HG03139 (cell line): ENCODE results near the gene CCDC186.

ENCODE experiments used
- ATAC-seq: cut with Tn5 transposase; IDR thresholded peaks from one replicate; pipeline ENCODE4 v1.9.1; 2021; ENCODE audit not compliant: unreplicated experiment

CCDC186 gene

DNA sequence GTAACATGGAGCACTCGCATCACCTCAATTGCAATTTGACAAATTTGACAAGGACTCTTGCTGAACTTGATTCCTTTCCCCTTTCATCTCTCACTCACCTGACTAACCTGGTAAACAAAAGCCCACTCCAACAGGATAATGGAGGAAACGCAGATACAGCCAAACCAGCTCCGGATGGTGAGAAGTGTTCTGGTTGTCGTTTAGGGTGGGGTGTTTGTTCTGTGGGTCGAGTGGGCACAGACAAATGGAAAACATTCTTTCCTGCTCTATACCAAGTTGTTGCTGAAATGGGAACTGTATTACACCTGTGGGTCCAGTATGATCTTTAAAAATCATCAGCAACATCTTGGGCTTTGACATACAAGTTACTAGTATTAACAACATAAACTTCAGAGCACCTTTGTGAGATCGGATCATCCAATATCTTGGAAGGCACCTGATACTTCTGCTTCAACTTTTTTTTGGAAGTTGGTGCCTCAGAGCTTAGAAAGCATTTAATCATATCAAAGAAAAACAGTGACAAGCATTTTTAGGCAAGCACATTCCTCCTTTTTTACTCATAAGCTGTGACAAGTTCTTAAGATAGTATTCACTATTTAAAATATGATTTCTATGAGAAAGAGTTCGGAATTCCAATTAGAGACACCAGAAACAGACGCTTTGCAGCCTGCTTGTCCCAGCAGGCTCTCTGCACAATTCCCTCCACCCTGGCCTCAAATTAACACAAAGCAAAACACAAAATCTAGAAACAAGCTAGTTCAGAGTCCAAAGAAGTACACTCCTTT, 58.1 kb downstream of the CCDC186 start:
- ATAC-seq: no peak

DNA sequence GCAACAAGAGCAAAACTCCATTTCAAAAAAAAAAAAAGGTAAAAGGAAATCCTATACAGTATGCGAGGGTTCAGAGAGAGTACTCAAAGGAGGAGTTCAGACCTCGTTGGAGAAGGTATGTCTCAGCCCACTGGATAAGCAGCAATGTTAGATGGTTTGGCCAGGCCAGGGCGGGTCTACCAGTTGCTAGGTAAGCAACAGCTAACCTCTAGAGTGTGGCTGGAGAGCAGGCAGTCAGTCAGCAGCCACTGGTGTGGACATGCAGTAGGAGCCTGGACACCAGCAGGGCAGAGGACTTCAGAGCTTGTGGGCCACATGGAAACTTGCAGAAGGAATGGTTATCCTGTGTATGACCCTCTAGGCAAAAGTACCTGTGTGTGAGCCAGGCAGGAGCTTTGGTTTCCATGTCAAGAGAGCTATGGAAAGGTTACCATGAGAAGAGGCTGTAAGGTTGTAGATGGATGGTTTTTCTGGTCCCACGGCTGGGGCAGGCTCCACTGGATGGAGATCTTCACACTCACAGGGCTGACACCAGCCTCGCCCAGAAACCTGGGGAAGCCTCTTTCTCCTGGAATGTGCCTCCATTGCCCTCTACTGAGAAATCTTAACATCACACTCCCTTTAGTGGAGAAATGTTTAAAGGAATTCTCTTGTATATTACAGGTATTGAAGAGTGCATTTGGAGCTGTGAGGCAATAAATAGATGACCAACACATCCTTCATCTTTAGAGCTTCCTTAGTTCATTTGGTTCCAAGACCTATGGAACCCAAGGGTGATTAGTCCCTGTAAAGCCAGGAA, 63.6 kb downstream of the CCDC186 start:
- no peak for ATAC-seq

DNA sequence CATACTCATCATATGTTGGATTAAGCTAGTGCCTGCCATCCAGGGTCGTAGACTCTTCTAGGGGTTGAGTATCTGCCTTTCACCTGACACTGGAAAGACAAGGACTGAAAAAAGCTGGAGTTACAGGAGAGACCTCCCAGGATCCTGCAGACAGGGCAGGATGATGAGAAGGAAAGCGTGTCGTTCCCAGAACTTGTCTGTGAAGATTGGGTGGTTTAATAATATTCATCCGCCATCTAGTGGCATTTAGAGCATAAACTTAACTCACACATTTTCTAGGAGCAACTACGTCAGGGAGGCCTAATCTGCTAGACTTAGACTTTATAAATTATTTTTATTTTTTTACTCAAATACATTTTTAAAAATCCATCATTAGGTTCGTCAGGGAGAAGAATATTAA, 70.7 kb downstream of the CCDC186 start:
- no peak for ATAC-seq

DNA sequence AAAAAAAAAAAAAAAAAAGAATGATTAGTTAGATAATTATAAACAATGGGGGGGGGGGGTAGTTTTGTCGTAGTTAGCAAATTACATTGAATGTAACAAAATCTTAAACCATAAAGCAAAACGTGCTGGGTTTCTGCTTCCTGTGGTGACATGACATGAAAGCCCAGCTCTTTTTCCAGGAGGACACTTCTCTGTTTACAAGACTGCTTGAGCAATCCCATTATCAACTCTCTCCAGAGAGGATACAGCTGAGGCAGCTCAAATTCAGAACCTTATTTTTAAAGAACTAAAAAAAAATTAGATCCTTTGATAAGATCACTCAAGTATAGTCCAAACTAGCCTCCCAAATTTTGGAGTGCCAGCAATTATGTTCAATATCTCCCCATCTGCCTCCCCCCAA, 71.7 kb downstream of the CCDC186 start:
- ATAC-seq: no peak

DNA sequence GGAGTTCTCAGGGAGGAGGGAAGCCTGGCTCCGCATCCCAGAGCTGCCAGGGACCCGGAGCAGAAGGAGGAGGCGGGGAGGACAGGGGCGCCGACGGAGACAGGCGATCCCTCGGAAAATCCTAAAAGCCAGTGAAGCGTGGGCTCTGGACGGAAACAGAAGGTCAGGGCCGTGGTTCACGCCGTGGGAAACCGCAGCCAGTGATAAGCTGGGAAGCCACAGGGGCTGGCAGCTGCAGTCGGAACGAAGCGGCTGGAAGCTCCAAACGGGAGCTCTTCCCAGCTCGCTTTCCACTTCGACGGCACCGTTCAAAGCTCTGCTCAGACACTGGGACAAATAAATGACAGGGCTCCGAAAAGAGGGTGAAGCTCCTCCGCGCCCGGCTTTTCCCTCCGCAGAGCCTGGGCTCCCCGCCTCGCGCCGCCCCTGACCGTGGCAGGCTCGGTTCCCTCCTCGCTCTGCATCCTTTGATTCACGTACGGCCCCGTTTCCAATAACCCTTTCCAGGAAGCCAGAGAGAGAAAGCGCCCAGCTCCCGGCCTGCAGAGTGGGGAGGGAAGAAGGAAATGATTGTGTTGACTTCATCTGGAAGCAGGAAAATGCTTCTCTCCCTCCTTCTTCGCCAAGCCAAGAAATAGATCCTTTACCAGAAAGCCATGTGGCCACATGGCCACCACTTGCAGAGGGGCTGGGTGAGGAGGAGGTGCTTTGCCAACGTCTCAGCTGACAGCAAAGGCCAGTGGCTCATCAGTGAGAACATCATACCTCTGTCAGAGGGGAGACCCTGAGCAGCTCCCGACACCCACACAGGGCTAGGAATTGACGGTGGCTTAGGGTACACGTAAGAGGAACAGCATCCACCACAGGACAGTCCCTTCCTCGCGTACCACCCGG, 72.9 kb downstream of the CCDC186 start:
- ATAC-seq: no peak

DNA sequence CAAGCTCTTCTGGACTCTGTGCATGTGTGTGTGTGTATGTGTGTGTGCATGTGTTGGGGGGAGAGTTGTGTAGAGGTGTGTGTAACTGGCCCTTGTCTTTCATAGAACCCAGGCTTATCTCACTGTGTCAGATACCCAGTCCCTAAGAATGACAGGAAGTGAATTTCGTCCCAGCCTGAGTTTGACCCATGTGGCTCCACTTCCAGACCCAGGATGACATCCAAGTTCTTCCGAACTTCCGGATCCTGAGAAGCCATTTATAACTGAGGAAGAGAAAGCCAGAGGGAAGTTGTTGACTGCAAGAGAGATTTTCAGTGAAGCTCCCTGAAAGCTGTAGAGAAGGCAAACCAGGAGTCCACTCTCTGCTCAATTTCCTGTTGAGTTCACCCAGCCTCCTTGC, 77.1 kb downstream of the CCDC186 start:
- ATAC-seq: no peak

DNA sequence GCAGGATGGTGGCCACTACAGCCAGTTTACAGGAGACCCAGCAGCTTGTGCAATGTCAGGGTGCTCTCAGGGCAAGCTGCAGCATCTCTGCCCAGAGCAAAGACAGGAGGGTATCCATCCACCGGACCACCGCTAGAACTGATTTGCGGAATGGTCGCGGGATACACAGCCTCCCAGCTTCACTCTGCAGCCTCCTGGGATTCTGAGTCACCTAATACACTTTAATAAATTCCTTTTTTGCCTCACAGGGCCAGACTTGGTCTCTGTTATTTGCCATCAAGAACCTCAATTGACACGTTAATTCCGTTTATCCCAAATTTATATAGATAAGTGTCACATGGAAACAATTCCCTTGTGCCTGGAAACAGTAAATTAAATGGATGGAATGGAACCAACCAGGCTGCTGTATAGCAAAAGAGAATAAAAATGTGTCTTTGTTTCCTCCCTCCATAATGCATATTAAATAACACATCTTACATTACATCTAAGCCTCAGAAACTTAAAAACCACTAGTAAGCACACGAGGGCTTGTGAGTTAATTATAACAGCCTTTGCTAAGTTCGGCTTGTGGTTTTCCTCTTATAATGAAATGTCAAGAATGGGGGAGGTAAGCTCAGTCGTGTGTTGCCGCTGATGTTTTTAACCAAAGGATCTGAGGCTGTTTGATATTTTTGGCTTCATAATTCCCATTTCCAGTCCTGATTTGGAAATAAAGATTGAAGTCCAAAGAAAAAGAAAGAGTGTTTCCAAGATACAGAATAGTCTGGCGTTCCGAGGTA, 78.3 kb downstream of the CCDC186 start:
- peak; percentile 63 for ATAC-seq

DNA sequence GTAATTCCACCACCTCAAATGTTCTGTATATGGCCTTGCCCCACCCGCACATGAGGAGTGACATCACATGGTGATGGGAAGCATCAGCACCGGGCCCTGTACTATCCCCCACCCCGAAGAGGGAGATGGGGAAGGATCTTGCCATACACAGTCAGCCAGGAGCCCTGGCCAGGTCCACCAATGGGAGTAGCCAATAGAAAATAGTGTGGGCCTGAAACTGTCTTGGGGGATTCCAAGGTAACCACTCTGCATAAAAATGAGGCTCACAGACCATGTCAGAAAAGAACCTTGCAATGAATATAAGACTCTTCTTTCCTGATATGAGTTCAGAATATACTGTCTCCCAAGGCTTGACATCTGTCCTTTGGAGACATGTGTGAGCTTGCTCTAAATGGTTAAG, 79.2 kb downstream of the CCDC186 start:
- no peak for ATAC-seq

DNA sequence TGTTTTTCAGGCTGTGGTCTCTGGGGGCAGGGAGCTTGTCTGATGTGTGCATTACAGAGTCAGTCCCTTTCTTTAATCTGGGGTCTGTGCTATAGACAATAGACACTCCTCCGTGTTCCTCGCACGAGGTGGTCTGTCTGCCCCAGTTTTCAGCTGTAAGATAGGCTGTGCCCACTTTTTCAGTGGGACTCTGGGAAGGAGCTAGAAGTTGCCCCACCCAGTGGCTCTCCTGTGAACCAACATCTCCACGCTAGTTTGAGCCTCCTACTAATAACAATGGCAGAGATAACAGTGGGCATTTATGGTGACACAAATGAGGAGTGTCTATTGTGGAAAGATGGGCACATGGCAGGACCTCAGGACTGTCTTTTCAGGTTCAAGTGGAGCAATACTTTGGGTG, 86.3 kb downstream of the CCDC186 start:
- no peak for ATAC-seq

DNA sequence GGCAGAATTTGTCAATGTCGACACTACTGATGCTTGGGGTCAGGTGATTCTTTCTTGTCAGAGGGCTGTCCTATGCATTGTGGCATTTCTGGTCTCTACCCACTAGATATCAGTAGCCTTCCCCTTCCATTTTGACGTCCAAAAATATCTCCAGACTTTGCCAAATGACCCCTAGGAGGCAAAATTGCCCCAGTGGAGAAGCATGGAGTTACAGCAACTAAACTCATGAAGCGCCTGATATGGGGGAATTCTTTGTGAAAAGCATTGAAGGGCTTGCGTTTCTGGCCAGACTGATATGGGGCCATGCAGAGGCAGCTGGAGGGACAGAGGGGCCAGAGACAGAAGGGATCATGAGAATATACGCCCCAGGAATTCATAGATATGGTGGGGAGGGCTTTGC, 86.7 kb downstream of the CCDC186 start:
- ATAC-seq: no peak

DNA sequence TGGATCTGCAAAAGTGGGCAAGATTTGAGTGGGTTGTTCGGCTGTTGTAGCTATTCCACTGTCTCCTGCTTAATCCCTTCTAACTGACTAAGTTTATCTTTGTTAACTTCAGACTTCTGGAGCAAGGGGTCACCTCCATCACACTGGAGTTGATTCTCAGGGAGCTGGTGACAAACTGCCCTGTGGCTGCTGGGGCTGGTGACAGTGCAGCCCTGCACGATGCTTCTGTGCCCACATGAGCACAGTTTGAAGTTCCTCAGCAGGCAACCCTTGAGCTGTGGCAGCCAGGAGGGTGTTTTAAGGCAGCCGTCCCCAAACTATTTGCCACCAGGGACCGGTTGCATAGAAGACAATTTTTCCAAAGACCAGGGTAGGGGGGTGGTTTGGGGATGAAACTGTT, 89.8 kb downstream of the CCDC186 start:
- ATAC-seq: no peak

DNA sequence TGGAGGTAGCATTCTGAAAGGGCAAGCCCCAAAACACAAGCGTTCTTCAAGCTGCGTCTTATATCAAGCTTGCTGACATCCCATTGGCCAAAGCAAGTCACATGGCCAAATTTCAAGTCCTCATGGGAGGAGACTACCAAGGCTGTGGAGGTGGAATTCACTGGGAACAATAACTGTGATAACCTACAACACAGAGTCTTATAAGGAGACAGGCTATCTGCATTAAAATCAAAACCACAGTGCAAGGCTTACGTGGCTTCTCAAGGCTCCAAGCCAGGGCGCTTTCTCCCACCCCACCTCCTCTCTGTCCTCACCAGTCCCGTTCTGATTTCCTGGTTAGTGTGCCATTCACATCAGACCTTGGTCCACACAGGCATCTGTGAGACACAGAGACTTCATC, 91.0 kb downstream of the CCDC186 start:
- no peak for ATAC-seq

DNA sequence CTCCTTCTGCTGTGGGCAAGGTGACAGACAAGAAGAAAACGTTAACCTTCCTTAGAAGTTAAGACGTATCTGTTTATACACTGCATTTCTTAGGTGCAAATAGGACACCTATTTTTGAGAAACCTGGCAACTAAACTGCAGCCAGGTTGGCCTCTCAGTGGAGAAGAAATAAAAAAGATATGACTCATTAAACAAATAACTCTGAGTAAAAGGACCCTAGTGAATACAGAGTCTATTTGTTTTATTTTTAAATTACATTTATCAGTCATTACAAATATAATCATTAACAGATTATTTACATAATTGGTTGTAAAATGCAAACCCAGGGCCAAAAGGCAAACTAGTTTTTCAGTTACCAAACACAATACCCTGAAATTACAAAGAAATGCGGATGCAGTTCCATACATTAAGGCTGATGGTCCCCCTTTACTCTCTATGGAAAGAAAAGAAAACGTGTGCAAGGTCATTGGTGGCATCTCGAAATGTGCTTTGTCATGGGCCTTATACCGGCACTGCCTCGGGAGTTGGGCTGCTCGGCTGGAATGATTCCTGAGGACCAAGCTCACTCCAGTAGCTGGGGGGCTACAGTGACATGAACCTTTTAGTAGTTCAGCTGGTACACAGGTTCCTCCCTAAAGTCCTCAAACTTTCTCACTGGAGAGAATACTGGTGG, 92.0 kb downstream of the CCDC186 start:
- ATAC-seq: no peak

DNA sequence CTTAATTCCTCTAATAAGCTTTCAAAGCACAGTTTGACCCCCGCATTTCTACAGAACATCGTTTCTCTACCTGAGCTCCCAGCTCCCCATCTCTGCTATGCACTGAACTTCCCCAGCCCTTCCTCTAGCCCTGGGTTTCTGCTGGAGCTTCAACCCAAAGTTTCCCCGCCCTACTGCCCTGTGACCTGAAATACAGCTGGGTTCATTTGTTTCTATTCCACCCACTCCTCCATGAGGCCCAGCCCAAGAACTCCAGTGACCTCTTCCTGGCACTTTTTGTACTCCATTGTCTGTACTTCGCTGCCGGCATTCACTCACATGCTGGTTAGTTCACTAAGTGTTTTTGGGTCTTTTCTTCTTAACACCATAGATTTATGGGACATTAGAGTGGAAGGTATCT, 94.6 kb downstream of the CCDC186 start:
- ATAC-seq: no peak

DNA sequence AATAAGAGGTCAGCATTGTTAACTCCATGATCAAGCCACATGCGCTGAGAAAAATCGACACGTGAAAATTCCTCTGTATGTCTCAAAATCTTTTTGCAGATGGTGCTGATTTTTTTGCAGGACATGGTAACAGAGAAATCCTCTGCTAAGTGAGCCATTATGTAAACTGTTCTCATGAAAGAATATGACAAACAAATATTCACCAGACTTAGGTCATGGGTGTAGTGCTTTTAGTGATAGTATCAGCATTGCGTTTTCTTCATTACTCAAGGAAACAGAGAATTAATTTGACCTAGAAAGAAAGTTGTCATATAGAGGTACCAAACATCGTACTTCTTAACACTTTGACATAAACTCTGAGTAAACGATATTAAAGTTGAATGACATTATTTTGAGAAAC, 95.7 kb downstream of the CCDC186 start:
- ATAC-seq: no peak

DNA sequence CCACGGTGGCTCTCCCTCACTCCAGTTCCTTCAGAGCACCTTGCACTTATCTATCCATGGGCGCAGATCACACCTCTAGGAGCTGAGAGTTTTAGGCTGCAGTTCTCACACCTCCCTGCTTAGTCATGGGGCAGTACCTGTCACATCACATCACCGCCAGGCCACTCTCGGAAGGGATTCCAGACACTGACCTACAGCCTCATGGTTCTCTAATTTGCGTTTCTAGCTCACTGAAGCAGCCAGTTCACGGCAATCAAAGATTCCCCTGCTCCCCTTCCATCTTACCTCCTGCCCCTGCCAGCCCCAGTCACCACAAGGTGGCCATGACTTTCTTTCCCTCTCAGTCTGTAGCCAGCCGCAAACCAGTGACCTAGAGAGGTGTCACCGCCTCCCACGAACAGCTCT, 96.2 kb downstream of the CCDC186 start:
- no peak for ATAC-seq

DNA sequence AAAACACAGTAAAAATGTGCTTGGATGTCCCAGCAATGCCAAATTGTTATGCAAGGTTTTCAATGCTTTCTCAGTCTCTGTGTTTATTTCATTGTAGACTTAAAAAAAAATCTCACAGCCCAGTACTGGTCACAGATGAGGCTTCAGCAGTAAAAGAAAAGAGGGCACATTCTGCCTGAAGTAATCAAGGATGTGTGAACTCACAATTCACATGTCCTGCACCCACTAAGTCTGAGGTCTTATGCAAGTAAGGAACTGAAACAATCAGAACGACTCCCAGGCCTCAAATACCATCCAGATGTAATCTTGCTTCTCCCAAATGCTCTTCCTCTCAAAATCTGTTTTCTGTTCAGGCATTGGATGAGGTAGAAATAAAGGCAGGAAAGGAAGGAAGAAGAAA, 96.7 kb downstream of the CCDC186 start:
- no peak for ATAC-seq

DNA sequence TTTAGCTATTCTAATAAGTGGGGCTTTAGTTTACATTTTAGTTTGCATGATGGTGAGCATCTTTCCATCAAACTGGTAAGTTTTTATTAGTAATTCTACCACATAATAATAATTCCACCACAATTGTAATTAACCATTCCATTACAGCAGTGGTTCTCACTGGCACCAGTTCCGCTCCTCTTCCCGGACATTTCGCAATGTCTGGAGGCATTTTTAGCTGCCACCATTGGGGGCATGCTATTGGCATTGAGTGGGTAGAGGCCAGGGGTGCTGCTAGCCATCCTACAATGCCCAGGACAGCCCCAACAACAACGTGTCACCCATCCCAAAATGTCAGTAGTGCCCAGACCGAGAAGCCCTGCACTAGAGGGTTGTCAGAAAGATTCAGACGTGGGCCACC, 98.9 kb downstream of the CCDC186 start:
- no peak for ATAC-seq

DNA sequence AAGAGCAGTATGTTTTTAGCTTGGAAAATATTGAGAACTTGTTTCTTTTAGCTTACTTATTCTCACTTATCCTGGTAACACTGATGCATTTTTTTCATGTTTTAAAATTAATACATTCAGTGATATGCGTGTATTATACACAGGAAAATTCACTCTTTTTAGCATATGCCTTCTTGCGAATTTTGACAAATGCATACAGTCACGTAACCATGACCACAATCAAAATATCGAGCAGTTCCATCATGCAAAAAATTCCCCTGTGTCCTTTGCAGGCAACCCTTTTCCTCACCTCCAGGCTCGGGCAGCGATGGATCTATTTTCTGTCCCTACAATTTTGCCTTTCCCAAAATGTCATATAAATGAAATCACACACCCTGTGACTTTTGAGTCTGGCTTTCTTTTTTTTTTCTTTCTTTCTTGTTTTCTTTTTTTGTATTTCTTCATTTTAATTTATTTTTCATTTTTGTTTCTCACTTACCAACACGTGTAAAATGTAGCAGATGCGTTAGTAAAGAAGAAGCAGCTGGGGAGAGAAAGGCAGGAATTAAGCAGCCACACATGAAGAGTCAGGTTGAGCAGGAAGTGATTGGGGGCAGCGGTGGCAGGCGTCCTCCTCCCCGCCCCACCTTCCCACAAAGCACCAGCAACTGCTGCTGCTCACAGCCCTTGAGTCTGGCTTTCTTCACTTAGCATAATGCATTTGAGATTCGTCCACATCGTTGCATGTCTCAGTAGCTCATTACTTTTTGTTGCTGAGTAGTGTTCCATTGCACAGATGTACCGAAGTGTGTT, 100.4 kb downstream of the CCDC186 start:
- ATAC-seq: peak; percentile 65
